ENCODE data around the gene SIDT2.
"Not testable (repeated sequence)": the region's sequence is repeated elsewhere in the genome, so short reads cannot be mapped to it uniquely, and the experiment has no call there.

GRCh38 chr11:117206111-117206510 is 27.6 kb downstream of the SIDT2 start:
- TF ChIP-seq MYC (IDR thresholded peaks at IDR 0.05; ENCODE audit: low read depth, low read length); POLR2A (IDR thresholded peaks at IDR 0.05; ENCODE audit: extremely low read depth, insufficient read length); MAX (IDR thresholded peaks at IDR 0.05; ENCODE audit: low read depth, low read length): not testable (repeated sequence)
- TF ChIP-seq, protein P1, sequence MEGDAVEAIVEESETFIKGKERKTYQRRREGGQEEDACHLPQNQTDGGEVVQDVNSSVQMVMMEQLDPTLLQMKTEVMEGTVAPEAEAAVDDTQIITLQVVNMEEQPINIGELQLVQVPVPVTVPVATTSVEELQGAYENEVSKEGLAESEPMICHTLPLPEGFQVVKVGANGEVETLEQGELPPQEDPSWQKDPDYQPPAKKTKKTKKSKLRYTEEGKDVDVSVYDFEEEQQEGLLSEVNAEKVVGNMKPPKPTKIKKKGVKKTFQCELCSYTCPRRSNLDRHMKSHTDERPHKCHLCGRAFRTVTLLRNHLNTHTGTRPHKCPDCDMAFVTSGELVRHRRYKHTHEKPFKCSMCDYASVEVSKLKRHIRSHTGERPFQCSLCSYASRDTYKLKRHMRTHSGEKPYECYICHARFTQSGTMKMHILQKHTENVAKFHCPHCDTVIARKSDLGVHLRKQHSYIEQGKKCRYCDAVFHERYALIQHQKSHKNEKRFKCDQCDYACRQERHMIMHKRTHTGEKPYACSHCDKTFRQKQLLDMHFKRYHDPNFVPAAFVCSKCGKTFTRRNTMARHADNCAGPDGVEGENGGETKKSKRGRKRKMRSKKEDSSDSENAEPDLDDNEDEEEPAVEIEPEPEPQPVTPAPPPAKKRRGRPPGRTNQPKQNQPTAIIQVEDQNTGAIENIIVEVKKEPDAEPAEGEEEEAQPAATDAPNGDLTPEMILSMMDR (IDR thresholded peaks at IDR 0.05; ENCODE audit: low read depth, low read length), result not testable (repeated sequence)
